ENCODE results near the gene TLE5.
A peak's percentile ranks its signal among the peaks of the same experiment; 100 is the strongest.

The TLE5 gene

DNA sequence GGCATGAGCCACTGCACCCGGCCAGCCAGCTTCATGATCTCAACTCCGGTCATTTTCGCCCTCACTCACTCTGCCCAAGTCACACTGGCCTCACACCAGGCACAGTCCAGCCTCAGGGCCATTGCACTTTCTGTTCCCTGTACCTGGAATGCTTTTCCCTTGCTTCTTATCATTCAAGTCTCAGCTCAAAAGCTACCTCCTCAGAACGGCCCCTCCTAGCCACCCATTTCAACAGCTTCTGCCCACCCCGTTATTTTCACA is 30.8 kb downstream of the TLE5 start:
- in situ Hi-C loops (cut with HindIII; ENCODE audit: low pct_unique_long_range_greater_than_20kb, low sequenced_read_pairs): no loop called here
- no peak for TF ChIP-seq JUND (IDR thresholded peaks at IDR 0.05; ENCODE audit: low read depth)
- DNase-seq (ENCODE audit: low read depth in 1 of 2, low spot score in 1 of 2): no peak

DNA sequence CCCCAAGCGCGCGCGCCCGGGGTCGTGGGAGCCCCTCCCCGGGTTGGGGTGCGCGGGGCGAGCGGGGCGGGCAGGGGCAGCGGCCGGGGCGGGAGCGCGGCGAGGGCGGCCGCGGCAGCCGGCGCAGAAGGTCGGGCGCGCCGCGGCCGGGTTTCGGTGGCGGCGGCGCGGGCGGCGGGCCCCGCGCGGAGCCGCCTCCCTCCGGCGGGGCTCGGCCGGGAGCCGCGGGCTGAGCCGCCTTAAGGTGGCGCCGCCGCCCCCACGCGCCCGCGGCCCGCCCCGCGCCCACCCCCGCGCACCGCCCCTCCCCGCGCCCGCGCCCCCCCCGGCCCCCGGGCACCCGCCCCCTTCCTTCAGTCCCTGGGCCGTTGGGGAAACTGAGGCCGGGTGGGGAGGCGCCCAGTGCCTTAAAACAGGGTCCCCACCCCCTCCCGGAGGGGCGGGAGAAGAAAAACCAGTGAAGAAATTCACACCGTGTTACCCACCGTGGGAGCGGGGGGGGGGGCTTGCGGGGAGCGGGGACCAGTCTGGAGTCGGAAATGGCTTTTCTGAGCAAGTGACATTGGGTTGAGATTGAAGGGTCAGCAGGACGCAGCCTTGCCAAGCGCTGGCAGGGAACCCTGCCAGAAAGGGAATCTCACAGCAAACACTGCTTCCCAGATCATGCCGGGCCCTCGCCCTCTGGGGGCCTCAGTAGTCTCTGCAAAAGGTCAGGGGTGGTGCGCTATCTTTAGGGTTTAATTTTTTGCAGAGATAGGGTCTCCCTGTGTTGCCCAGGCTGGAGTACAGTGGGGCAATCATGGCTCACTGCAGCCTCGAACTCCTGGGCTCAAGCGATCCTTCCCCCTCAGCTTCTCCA is 33.0 kb downstream of the TLE5 start, which contains the start of gene TLE2:
Gene TLE2 (minus strand): TSS at position 216 of the 859 bp plus-strand sequence. CDS start 376 bp downstream, outside the sequence.
- in situ Hi-C loops (cut with HindIII; ENCODE audit: low pct_unique_long_range_greater_than_20kb, low sequenced_read_pairs): no loop called here
- peak in 1 of 2 experiments; percentile 54 for DNase-seq (ENCODE audit: low read depth in 1 of 2, low spot score in 1 of 2)
- TF ChIP-seq JUND (IDR thresholded peaks at IDR 0.05; ENCODE audit: low read depth): no peak

DNA sequence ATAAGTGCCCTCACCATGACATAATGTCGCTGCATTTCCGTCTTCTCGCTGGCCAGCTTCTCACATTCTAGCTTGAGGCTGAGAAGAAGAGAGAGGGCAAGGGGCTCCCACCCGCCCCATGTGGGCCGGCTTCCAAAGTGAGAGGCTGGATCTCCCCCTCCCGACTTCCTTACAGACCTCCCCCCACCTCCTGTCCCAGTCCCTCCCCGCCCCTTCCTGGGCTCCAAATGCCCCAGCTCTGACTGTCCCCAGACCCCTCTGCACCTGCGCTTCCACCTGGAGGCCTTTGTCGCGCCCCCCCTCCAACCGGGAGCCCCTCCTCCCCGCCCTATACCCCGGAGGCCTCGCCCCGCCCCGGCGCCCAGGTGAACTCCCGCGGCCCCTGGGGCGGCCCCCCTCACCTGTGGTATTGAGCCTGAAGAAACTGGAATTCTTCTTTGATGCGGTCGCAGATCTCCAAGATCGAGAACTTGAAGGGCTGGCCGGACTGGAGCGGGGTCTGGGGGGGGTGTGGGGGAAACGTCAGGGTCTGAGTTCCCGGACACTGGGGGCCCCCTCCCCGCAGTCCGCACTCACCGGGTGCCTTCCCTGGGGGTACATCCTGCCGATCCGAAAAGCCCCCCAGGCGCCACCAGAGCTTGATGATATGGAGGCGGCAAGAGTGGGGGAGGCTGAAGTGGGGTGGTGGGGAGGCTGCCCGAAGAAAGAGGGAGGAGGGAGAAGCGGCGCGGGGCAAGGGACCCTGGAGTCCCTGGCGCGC is 33.8 kb downstream of the TLE5 start:
- peak in 1 of 2 experiments; percentile 29 for DNase-seq (ENCODE audit: low read depth in 1 of 2, low spot score in 1 of 2)
- in situ Hi-C loops (cut with HindIII; ENCODE audit: low pct_unique_long_range_greater_than_20kb, low sequenced_read_pairs): no loop called here

DNA sequence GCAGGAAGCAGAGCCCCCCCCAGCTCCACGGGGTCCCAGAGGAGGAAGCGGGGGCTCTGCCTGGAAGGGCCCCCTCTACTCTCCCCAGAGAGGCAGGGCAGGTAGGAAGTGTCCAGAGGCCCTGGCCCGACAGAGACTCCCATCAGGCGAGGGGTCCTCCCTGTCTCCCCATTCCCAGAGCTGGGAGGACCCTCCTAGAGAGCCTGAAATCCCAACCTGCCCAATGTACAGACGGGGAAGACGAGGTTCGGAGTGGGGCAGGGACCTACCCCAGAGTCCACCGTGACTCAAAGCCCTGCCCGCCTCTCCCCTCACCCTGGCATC is 34.4 kb downstream of the TLE5 start:
- DNase-seq (ENCODE audit: low read depth in 1 of 2, low spot score in 1 of 2): no peak
- no peak for TF ChIP-seq JUND (IDR thresholded peaks at IDR 0.05; ENCODE audit: low read depth)
- in situ Hi-C loops (cut with HindIII; ENCODE audit: low pct_unique_long_range_greater_than_20kb, low sequenced_read_pairs): no loop called here

More for the DNA sequence above, 33.8 kb downstream of the TLE5 start:
- TF ChIP-seq JUND (IDR thresholded peaks at IDR 0.05; ENCODE audit: low read depth): no peak

DNA sequence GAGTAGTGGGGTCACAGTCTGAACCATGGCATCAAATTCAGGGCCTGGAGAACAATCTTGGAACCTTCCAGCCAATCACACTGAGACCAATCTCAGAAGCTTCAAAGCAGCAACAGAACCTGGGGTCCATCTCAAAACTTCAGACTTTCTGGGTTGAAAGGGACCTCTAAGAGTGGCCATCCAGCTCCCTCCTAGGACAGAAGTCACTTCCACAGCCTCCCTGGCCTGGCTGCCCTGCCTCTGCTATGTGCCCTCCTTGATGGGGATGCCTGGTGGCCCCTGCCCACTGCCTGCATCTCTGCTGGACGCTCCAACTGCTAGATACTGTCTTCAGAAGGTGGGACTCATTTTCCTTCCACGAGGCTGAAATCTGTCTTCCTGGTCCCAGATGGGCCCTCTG is 35.0 kb downstream of the TLE5 start:
- DNase-seq (ENCODE audit: low read depth in 1 of 2, low spot score in 1 of 2): no peak

DNA sequence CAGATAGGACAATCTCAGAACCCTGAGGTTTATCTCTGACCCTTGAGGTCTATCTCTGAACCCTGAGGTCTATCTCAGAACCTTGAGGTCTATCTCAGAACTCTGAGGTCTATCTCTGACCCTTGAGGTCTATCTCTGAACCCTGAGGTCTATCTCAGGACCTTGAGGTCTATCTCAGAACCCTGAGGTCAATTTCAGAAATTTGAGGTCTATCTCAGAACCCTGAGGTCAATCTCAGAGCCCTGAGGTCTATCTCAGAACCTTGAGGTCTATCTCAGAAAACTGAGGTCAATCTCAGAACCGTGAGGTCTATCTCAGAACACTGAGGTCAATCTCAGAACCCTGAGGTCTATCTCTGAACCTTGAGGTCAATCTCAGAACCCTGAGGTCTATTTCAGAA is 35.5 kb downstream of the TLE5 start:
- in situ Hi-C loops (cut with HindIII; ENCODE audit: low pct_unique_long_range_greater_than_20kb, low sequenced_read_pairs): no loop called here
- TF ChIP-seq JUND (IDR thresholded peaks at IDR 0.05; ENCODE audit: low read depth): no peak
- no peak for DNase-seq (ENCODE audit: low read depth in 1 of 2, low spot score in 1 of 2)

More for the DNA sequence above, 35.0 kb downstream of the TLE5 start:
- in situ Hi-C loops (cut with HindIII; ENCODE audit: low pct_unique_long_range_greater_than_20kb, low sequenced_read_pairs): no loop called here
- no peak for TF ChIP-seq JUND (IDR thresholded peaks at IDR 0.05; ENCODE audit: low read depth)

DNA sequence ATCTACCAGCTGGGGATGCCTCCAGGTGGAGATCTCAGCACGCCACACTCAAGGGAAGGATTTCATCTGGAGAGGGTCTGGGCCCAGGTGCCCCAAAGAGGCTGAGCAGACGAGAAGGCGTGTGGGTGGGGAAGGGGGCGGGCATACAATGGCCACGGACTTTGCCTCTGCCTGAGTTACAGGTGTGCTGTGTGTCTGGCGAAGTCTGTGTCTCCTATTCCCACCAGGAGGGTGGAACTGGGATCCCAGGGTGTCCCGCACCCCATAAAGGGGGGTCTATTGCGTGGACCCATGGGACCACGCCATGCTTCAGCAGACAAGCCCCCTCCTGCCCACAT is 36.8 kb downstream of the TLE5 start:
- in situ Hi-C loops (cut with HindIII; ENCODE audit: low pct_unique_long_range_greater_than_20kb, low sequenced_read_pairs): no loop called here
- TF ChIP-seq JUND (IDR thresholded peaks at IDR 0.05; ENCODE audit: low read depth): no peak
- DNase-seq (ENCODE audit: low read depth in 1 of 2, low spot score in 1 of 2): no peak

DNA sequence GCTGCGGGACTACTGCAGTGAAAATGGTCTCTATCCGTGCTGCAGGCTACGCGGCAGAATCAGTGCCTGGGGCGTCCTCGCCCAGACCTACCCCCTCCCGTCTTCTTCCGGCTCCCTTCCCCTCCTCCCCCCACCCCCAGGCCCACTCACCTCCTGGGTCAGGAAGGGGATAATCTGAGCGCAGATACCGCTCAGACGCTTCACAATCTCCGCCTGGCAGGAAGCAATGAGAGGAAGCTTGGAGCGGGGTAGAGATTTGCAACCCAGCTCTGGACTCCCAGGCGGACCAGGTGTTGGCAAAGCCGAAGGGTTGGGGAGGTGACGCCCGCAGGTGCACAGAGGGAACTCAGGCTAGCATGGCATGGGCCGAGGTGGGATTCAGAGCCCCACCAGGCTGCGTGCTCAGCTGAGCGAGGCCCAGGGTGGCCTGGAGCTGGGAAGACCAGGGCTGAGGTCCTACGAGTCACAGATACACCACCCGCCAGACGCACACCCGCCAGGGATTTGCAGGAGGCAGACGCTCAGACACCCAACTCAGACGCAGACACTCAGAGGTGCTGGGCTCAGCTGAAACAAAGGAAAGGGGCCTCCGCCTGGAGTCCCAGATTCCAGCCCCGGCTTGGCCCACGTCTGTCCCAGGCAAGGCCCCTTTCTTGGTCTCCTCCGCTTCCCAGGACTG is 37.3 kb downstream of the TLE5 start:
- TF ChIP-seq JUND (IDR thresholded peaks at IDR 0.05; ENCODE audit: low read depth): no peak
- DNase-seq (ENCODE audit: low read depth in 1 of 2, low spot score in 1 of 2): no peak
- in situ Hi-C loops (cut with HindIII; ENCODE audit: low pct_unique_long_range_greater_than_20kb, low sequenced_read_pairs): no loop called here

DNA sequence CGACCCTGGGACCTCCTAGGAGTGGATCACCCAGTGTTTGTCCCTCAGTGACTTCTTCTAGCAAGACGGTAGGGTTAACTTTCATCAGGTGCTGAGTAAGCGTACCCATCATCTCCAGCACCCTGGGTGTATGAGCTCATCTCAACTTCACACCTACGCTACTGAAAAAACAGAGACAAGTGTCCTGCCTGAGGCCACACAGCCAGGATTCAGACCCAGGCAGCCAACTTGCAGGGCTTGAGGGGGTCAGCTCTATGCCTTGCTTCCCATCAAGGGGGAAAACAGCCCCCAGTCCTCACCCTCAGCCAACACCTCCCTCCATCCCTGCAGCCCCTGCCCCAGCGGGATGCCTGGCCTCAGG is 37.8 kb downstream of the TLE5 start:
- in situ Hi-C loops (cut with HindIII; ENCODE audit: low pct_unique_long_range_greater_than_20kb, low sequenced_read_pairs): no loop called here

DNA sequence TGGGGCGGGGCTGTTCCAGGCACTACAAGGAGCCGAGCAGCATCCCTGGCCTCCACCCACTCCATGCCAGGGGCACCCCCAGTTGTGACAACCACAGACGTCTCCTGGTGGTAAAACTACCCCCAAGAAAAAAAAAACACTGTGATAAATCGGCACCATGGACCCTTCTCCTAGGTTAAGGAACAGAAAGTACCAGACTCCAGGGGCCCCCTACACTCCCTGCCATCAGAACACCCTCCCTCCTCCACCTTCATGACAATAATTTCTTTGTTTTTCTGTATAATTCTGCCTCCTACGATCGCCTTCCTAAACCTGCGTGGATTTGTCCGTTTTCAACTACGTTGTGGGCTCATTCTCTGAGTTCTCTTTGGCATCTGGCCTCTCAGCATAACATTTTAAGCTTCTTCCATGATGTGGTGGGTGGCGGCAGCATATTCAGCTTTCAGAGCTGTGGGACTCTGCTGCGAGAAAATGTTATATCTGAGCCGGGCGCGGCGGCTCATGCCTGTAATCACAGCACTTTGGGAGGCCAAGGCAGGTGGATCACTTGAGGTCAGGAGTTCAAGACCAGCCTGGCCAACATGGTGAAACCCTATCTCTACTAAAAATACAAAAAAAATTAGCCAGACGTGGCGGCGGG is 41.9 kb downstream of the TLE5 start:
- DNase-seq (ENCODE audit: low read depth in 1 of 2, low spot score in 1 of 2): no peak
- in situ Hi-C loops (cut with HindIII; ENCODE audit: low pct_unique_long_range_greater_than_20kb, low sequenced_read_pairs): no loop called here
- TF ChIP-seq JUND (IDR thresholded peaks at IDR 0.05; ENCODE audit: low read depth): no peak

More for the DNA sequence above, 37.8 kb downstream of the TLE5 start:
- no peak for DNase-seq (ENCODE audit: low read depth in 1 of 2, low spot score in 1 of 2)
- no peak for TF ChIP-seq JUND (IDR thresholded peaks at IDR 0.05; ENCODE audit: low read depth)

DNA sequence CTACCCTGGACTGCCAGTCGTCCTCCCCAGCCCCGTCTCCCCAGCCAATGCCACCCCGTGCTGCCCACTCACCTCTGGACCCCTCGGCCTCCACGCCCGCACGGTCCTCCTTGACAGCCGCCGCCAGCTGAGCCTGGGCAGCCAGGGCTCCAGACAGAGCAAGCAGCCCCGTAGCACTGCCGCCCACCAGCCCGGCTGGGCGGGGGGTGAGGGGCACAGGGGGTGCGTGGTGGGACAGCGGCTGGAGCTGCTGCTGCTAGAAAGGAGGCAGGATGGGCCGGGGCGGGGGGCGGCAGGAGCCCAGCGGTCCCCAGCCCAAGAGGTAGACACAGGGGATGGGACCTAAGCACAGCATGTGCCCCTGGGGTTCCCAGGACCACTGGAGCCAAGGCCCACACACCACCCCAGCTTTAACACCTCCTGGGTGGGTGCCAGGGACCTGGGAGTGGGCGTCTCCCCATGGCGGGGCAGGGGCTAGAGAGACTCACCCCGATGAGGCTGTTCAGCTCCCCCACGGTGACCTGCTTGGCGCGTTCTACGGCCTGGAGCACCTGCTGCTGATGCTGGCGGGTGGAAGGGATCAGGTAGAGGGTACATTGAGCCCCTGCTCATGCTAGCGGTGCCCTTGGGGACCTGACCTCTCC is 43.0 kb downstream of the TLE5 start:
- in situ Hi-C loops (cut with HindIII; ENCODE audit: low pct_unique_long_range_greater_than_20kb, low sequenced_read_pairs): no loop called here
- TF ChIP-seq JUND (IDR thresholded peaks at IDR 0.05; ENCODE audit: low read depth): no peak

DNA sequence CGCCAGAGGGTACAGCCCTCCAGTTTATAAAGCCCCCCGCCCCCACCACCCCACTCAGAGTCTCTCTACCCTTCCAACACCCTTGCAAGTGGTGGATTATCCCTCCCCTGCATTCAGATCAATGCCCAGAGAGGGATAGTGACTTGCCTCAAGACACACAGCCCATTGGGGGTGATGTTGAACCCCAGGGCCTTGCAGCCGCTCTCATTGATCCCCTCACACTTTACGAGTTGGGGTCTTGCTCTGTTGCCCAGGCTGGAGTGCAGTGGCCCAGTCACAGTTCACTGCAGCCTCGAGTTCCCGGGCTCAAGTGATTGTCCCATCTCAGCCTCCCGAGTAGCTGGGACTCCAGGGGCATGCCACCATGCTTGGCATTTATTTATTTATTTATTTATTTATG is 44.4 kb downstream of the TLE5 start:
- no peak for DNase-seq (ENCODE audit: low read depth in 1 of 2, low spot score in 1 of 2)
- no peak for TF ChIP-seq JUND (IDR thresholded peaks at IDR 0.05; ENCODE audit: low read depth)
- in situ Hi-C loops (cut with HindIII; ENCODE audit: low pct_unique_long_range_greater_than_20kb, low sequenced_read_pairs): no loop called here

More for the DNA sequence above, 43.0 kb downstream of the TLE5 start:
- DNase-seq (ENCODE audit: low read depth in 1 of 2, low spot score in 1 of 2): no peak

Data from T47D (cell line).